Amniotic epithelial cell (primary cell): ENCODE data around the gene ZNF627.
"Not testable (repeated sequence)": the region's sequence is repeated elsewhere in the genome, so short reads cannot be mapped to it uniquely, and the experiment has no call there.

ENCODE experiments used
- DNase-seq: peaks from one replicate; pipeline ENCODE4 v3.0.0-alpha.2; 2010; ENCODE audit warnings: low read depth

Gene ZNF627

DNA sequence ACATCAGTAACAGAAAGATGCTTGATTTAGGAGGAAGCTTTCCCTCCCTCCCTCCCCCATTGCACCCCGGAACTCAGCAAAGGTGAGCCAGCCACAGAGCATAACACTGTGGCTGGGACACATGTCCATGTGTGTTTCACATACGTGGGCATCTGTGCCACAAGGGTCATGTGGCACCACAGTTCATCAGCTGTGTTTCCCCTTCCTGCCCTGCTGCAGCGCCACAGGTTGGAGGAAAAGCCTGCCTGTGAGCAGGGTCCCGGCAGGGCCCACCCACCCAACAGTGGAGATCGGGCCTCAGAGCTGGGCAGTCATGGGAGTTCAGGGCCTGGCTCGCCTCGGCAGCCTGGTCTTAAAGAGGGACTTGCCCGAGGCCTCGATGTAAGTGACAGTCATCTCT, 22.6 kb upstream of the ZNF627 start:
- DNase-seq, result no peak

- DNase-seq, result no peak
Observed at GRCh38 chr19:11576227-11576626, 21.1 kb upstream of the ZNF627 start.

DNA sequence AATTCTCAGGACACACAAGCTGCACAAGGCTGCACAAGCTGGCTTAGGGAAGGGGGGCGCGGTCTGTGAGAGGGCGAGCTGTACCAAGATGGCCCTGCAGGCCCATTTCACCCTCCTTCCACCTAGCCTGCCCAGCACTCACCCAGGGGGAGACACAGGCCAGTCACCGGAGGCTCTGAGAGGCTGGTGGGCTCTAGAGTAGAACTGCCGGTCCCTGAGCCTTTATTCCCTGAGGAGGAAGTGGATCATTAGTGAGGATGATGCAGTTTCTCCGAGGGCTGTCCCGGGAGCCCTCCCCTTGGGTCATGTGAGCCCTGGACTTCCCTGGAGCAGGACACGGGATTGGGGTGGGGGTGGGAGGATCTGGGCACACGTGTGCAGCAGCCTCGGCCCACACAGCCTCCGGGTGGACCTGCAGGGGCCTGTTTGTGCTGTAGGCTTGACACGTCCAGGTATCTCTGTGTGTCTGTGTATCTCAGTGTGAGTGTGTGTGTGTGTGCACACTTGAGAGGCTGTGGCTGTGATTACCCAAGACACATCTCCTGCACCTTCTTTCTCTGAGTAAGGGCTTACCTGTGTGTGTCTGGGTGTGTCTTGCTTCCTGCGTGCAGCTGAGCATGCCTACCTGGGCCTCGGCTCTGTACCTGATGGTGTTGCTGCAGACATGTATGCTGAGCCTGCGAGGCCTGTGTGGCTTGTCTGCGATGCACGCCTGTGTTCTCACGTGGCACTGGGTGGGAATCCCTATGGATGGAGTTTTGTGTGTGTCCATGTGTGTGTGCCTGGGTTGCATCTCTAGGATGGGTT, 19.6 kb upstream of the ZNF627 start, which contains the start of gene ACP5:
ACP5 (minus strand) TSS at position 195 of the 807 bp plus-strand sequence. CDS start 328 bp downstream, outside the sequence.
- DNase-seq, result no peak

DNA sequence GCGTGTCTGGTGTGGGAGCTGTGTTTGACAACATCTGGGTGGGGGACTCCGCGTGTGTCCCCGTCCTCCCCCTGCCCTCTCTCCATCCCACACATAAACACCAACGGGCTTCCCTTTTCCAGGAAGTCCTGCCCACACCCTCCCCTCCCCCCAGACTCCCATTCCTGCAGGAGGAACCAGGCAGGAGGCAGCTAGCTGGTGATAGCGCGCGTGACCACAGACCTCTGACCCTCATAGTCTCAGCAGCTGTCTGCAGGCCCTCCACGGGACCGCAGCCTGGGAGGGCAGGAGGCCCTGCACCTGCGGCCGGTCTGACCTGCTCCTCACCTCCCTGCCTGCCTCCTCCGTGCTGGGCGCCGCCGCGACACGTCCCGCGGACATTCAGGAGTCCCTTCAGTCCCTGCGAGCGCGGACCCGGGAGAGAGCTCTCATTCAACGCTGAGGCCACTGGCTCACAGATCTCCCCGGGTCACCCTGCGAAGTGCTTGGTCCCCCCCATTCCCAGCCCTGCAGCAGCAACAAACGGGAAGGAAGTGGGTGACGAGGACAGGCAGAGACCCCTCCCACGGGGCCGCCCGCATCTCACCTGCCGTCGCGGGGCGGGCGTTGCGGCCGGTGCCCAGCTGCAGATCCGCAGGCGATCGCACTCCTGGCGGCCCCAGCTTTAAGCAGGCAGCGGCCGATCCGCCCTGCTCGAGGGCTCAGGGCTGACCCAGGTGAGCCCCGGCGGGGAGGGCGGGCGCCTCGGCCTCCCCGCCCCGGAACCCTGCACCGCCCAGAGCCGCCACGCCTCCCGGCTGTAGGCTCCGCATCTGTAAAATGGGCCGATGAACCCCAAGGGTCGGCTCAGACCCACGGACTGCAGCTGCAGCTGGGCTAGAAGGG, 18.8 kb upstream of the ZNF627 start:
- DNase-seq, result peak; percentile 32

GRCh38 chr19:11580116-11580515, 17.2 kb upstream of the ZNF627 start:
- no peak for DNase-seq

GRCh38 chr19:11581740-11582139, 15.5 kb upstream of the ZNF627 start:
- peak; percentile 36 for DNase-seq

- no peak for DNase-seq
Observed at GRCh38 chr19:11586331-11586730, 11.0 kb upstream of the ZNF627 start.

GRCh38 chr19:11587302-11587974, 9.8 kb upstream of the ZNF627 start:
- peak; percentile 42 for DNase-seq

DNA sequence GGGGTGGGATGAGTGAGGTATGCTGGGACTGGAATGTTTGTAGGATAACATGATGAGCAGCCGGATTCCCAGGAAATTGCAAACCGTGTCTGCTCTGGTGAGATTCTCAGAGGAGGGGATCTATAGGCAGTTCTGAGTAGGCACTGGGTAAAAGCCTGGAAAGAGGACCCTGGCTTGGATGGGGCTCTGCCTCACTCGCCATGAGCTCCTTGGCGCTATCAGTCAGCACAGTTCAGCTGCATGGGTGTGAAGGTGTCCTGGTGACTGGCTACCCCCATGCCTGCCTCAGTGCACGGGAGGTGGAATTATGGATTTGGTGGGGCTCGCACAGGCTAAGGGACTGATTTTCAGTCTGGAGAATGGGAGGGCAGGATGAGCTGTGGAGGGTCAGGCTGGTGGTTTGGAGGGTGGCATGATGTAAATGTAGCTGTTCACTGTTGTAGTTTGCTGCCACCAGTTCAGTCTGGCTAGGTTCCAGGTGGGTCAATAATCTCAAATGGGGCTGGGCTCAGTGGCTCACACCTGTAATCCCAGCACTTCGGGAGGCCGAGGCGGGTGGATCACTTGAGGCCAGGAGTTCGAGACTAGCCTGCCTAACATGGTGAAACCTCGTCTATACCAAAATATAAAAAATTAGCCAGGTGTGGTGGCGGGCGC, 9.2 kb upstream of the ZNF627 start:
- DNase-seq, result no peak

DNA sequence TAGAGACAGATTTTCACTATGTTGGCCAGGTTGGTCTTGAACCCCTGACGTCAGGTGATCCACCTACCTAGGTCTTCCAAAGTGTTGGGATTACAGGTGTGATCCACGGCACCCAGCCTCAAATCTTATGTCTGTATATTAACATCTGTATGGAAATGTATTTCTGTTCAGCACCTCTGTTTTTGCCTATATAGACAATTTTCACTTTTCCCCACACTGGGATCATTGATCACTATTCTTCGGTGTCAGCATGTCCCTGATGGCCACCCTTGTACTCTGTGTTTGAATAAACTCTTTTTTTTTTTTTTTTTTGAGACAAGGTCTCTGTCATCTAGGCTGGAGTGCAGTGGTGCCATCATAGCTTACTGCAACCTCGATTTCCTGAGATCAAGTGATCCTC, 3.2 kb upstream of the ZNF627 start:
- no peak for DNase-seq

DNA sequence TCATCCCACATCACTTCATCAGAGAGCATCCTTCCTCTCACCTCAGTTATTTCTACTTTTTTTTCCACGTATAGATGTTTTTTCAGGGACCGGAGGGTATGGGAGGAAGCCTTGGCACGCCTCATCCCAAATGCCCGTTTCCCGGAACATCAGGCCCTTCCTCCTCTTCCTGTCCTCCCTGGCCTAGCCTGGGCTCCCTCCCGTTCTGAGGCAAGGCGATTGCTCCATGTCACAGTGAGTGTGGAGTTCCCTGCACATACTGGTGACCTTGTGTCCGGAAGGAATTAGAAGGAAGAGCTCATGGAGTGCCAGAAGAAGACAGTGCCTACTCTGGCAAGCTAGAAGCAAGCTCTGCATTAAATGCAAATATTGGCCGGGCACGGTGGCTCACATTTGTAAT, 1.1 kb upstream of the ZNF627 start:
- DNase-seq, result no peak

DNA sequence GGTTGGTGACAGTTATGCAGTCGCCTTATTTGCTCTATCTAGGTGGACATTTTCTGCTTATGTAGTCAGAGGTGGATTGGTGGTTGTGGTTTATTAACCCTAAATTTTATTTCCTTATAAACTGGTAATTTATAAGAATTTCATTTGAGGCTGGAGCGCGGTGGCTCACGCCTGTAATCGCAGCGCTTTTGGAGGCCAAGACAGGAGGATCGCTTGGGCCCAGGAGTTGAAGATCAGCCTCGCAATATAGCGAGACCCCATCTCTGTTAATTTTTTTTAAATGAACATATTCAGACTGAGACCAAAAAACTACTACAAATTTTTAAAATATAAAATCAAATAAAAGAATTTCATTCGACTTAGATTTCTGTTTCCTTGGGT, 810 bp downstream of the ZNF627 start:
- DNase-seq, result no peak

DNA sequence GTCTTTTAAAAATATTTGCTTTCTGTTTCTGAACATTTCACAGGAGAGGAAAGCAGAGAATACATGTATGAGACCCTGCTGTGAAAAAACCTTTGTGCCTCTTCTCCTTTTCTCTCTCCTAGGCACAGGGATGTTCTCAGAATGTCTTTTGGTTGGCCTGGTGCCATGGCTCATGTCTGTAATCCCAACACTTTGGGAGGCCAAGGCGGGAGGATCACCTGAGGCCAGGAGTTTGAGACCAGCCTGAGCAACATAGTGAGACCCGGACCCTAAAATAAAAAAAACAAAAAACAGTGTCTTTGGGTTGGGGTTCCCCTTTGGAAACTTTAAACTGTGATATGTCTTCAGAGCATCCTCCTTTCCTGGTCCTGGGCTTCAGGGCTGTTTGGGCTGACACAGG, 1.5 kb downstream of the ZNF627 start:
- no peak for DNase-seq

- not testable (repeated sequence) for DNase-seq
Observed at GRCh38 chr19:11599704-11600103, 2.4 kb downstream of the ZNF627 start.

- DNase-seq, result no peak
Observed at GRCh38 chr19:11606484-11606883, 9.2 kb downstream of the ZNF627 start.

DNA sequence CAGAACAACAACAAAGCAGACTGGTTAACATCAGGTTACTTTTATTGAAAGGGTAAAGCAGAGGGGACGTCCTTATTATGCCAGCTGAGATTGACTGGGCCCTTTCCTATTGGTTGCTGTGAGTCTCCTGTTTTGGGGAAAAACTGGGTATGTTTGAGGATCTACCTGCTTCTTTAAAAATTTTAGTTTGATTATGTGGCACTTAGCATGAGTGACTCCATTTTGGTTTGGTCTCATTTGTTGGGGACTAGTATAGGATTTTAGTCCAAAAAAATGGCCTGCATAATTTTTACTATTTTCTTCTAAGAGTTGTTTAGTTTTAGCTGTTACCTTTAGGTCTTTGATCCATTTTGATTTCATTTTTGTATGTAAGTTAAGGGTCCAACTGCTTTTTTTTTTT, 14.4 kb downstream of the ZNF627 start:
- no peak for DNase-seq

DNA sequence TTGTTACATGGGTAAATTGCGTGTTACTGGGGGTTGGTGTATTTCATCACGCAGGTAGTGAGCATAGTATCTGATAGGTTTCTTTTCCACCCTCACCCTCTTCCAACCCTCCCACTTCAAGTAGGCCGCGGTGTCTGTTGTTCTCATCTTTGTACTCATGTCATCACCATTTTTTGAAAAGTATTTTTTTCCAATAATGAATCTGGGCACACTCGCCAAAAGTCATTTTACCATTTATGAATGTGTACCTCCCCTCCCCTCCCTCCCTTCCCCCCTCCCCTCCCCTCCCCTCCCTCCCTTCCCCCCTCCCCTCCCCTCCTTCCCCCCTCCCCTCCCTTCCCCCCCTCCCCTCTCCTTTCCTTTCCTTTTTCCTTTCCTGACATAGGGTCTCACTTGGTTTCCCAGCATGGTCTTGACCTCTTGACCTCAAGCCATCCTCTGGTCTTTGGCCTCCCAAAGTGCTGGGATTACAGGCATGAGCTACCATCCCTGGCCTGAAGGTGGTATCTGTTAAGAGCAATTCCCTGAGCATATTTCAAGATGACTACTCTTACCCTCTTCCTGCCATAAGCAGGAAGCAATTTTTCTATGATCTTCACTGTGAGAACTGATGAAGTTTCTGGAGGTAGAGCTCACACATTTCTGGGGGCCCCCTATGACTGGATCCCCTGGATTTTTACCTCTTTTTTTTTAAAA, 15.7 kb downstream of the ZNF627 start:
- no peak for DNase-seq

GRCh38 chr19:11617180-11618062, 20.1 kb downstream of the ZNF627 start:
- DNase-seq, result peak; percentile 14

DNA sequence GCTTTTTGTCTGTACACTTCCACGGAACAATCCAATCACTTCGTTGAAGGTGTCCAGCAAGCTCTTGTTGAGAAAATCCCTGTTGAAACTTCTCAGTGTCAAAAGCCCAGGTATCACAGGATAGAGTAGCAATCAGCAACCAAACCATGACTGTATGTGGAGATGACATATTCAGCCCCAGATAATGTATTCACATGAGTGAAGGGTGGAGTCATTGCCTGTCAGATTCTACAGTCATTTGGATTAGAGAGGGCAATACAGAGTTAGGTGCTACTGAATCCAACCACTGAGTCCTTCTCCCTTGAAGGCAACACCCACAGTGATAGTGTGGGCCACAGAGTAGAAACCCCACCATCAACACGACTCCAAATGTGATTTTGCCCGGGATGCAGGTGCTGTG, 23.3 kb downstream of the ZNF627 start:
- no peak for DNase-seq

- peak; percentile 7 for DNase-seq
Observed at GRCh38 chr19:11622401-11622800, 25.1 kb downstream of the ZNF627 start.
